ENCODE measurements around the gene MYO6. TPM values are rescaled to one million over a fixed set of nuclear protein-coding genes. Genes with fewer than 3 reads are reported as not detected.

MYO6 gene
- total RNA-seq, 1 experiment from 2014 or later = 46.9 TPM

DNA sequence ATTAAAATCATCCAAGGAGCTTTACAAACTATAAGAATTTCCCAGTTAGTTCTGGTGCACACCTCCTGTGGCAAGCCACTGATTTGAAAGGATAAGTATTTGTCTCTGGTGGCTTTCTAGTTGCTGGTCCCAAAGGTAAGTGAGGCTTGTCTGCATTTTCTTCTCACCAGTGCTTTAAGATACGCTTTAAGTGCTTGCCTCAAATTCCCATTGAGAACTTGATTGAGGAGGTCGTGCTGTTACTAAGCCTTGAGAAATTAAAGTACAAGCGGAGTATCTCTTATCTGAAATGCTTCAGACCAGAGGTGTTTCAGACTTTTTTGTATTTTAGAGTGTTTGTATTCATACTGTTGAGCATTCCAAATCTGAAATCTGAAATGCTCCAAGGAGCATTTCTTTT lies 29.9 kb upstream of the MYO6 start:
- Histone ChIP-seq H3K56ac (ENCODE audit: insufficient read length, low read depth, low read length) (no peak overlapping the region), H3K4me2 (ENCODE audit: insufficient read depth, insufficient read length, low read length) (no peak overlapping the region), H3T11ph (ENCODE audit: low read length) (no peak overlapping the region), H3K4me1 (ENCODE audit: insufficient read depth, low read length) (no peaks in the 10 kb centered on the region), H2BK15ac (ENCODE audit: low read depth, low read length) (no peak overlapping the region), H4K8ac (replicated peaks; ENCODE audit: insufficient read length, low read depth, low read length) (no peak overlapping the region), H3K23me2 (ENCODE audit: insufficient read length, low read depth, low read length, poor library complexity, severe bottlenecking) (no peaks in the 10 kb centered on the region), H3K27ac (ENCODE audit: insufficient read length, low read depth, low read length) (no peak overlapping the region), H2BK5ac (ENCODE audit: insufficient read length, low read length) (no peak overlapping the region), H2AK5ac (ENCODE audit: insufficient read length, low read length) (no peak overlapping the region), H4K91ac (ENCODE audit: insufficient read length, low read depth, low read length) (no peak overlapping the region), H3K14ac (ENCODE audit: insufficient read depth, low read length) (no peak overlapping the region), H2BK20ac (ENCODE audit: low read depth, low read length, poor library complexity, severe bottlenecking) (no peak overlapping the region), H3K79me2 (ENCODE audit: insufficient read depth, low read length) (no peaks in the 10 kb centered on the region), H2AFZ (ENCODE audit: low read length) (no peak overlapping the region), H4K5ac (ENCODE audit: insufficient read length, low read depth, low read length) (no peak overlapping the region), H3K9me3 (ENCODE audit: control insufficient read depth, low read depth, low read length) (no peaks in the 10 kb centered on the region), H3K4ac (ENCODE audit: low read depth, low read length) (no peak overlapping the region), H3K79me1 (ENCODE audit: insufficient read depth, low read depth, low read length, poor library complexity, severe bottlenecking) (no peaks in the 10 kb centered on the region), H3K9ac (ENCODE audit: extremely low read depth, insufficient read length, low read length) (no peak overlapping the region), H3K18ac (ENCODE audit: insufficient read length, low read depth, low read length) (no peak overlapping the region), H2BK120ac (ENCODE audit: low read depth, low read length, poor library complexity, severe bottlenecking) (no peak overlapping the region), H3K23ac (ENCODE audit: insufficient read length, low read depth, low read length) (no peak overlapping the region), H3K27me3 (ENCODE audit: insufficient read depth, low read length) (no peaks in the 10 kb centered on the region), H4K20me1 (ENCODE audit: control insufficient read depth, insufficient read depth, insufficient read length) (no peaks in the 10 kb centered on the region), H2BK12ac (ENCODE audit: insufficient read length, low read depth, low read length) (no peak overlapping the region)
- Mint-ChIP-seq H3K36me3 (ENCODE audit: insufficient read depth in 1 of 3, low read depth in 3 of 3) (peaks cover 0 to 14% (median 12%) of the 10 kb centered on the region in 3 experiments; a peak in 5 of 7 replicates), H3K4me1 (no peaks in the 10 kb centered on the region), H3K27ac (peak overlapping the region in 1 of 3 experiments; percentile 40; a peak in 2 of 7 replicates), H3K27me3 (ENCODE audit: low read depth) (no peaks in the 10 kb centered on the region), H3K4me3 (no peak overlapping the region), H3K9me3 (no peaks in the 10 kb centered on the region)
- no CpG with 5 or more reads among the region's 3 CpGs for WGBS (ENCODE audit: extremely low coverage, insufficient read length, low lambda C conversion rate)
- DNase-seq = no peak
- TF ChIP-seq, protein P1, sequence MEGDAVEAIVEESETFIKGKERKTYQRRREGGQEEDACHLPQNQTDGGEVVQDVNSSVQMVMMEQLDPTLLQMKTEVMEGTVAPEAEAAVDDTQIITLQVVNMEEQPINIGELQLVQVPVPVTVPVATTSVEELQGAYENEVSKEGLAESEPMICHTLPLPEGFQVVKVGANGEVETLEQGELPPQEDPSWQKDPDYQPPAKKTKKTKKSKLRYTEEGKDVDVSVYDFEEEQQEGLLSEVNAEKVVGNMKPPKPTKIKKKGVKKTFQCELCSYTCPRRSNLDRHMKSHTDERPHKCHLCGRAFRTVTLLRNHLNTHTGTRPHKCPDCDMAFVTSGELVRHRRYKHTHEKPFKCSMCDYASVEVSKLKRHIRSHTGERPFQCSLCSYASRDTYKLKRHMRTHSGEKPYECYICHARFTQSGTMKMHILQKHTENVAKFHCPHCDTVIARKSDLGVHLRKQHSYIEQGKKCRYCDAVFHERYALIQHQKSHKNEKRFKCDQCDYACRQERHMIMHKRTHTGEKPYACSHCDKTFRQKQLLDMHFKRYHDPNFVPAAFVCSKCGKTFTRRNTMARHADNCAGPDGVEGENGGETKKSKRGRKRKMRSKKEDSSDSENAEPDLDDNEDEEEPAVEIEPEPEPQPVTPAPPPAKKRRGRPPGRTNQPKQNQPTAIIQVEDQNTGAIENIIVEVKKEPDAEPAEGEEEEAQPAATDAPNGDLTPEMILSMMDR (conservative IDR thresholded peaks at IDR 0.05) = no peak

Data from H9 (cell line).